Measurements from ENCODE around the gene SH2D7.

SH2D7 gene

DNA sequence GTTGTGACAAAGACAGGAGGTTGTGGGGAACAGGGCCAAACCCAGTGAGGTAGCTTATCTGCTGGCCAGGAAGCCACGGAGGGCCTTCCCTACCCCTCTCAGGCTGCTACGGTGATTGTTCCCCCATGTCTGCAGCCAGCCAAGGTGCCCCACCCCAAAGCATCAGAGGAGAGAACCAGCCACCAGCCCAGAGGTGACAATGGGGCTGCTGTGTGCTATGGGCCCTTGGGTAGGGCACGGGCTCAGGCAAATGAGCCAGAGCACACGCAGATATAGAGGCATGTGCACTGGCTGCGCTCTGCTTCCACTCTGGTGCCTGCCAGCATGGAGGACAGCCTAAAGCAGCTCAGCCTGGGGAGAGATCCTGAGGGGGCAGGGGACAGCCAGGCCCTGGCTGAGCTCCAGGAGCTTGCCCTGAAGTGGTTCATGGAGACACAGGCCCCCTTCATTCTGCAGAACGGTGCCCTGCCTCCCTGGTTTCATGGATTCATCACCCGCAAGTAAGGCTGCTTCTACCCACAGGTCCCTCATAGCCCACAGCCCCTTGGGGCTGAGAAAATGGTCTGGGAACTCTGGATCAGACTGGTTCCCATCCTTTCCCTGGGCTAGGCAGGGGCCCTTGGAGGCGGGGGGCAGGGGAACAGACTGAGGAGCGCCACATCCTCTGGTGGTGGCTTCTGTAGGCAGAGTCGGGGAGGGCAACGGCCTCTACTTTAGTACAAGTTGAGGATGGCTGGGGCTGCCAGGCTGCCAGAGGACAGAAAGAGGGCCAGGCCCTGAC is at the start of gene SH2D7:
TSS of gene SH2D7 (plus strand) at position 301 of the 781 bp plus-strand sequence. CDS start at position 325, 24 bp downstream.
- peak in 1 of 2 experiments; percentile 68 for DNase-seq

DNA sequence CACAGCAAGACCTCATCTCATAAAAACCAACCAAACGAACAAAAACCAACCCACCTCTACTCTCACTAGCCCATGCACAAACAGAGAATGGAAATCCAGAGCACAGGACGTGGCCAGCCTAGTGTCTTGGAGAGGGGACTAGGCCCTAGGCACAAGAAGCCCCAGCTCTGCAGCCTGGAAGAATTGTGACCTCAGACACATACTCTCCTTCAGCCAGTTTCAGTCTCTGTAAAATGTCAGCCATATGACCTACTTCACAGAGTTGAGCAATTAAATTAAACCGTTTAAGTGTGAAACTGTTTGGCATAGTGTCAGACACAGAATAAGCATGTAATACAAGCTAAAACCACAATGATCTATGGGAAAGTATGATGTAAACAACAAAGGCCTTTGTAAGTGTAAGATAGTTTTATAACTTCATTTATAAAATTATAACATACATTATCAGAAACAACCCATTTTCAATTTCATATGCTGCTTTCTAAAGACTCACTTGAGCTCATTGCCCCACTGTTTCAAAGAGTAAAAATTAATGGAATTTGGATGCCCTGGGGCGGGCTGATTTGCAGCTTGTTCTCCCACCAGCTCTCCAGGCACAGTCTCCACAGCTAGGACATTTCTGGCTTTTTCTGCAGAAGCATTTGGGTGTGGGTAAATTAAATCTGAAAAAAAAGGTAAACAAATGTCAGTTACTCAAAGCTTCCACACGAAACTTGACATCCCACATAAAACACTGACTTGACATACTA is 47.8 kb upstream of the SH2D7 start:
- DNase-seq, result no peak

DNA sequence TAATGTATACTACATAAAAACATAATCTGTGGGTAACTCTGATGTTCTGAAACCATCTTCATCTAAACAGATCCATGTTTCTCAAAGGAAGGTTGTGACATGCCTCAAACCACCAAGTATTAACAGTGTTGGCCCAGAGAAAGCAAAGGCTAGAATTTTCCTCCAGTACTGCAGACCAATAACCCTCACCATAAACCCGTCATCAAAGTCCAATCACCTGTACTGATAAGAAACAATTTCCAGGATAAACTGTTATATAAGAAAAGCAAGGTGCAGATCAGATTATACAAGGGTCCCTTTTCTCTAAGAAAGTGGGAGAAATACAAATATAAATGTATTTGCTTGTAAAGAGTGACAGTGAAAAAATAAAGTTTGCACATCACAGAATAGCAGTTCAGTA is 47.2 kb upstream of the SH2D7 start:
- DNase-seq, result no peak

DNA sequence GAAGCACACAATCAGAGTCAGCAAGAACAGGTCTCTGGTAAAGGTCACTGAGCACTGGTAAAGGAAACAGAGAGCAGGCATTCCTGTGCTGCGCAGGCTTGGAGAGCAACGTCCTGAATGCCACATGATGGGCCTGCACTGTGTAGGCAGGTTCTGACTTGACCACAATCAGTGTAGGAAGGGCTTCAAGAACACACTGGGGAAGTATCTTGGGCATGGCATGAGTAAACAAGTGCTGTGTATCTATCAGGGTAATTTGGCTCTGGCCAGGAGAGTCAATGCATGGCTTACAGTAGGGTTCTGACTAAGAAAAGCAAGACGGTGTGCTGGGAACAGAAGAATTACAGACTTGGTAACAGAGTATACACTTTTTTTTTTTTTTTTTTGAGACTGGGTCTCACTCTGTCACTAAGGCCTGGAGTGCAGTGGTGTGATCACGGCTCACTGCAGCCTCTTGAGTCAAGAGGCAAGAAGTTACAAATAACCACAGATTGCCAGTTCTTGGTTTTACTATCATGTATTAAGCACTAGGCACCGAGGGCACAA is 45.5 kb upstream of the SH2D7 start:
- DNase-seq, result no peak

DNA sequence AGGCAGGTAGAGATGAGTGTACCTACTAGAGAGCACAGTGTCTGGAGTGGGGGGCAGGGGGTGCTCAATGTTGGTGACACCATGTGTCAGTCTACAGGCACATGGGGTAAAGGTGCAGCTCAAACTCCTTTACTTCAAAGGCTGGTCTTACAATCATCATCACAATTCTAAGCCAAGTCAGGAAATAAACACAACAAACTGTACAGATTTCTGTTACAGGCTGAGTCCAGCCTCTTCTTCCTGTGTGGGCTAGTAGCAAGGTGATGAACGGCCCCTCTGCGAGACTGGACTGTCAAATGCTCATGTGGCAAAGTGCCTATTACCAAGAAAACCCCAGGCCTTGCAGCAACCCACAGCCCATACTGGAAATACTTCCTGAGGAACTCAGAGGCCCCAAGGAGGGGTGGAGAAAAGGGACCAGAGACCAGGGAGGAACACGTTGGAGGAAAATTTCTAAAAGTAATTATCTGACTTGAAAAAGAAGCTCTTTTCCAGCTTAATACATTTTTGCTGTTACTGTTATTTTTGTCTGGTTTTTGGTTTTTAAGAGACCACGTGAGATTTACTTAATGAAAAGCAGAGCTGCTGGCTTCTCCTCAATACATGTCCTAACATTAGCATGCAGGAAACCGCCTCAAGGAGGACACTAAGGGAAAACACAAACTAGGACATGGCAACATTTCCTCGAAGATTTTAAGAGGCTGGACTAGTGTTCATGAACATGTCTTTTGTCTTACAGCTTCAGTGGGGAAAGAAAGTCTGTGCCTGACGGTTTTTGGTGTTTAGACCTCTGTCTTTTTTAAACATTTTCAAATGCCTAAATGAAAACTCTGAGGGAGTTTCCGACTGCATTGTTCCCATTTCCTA is 44.4 kb upstream of the SH2D7 start:
- no peak for DNase-seq

DNA sequence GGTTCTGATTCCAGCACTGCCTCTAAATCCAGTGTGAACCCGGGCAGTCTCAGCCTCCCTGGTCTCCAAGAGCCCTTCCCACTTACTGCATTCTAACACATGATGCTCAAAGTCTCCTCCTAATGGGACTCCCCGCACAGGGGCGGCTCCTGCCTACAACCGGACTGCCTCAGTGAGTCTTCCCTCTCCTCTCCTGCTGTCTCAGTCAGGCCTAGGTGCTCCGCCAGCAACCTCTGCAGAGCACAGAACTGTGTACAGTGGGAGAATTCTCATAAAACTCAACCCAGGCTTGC is 43.8 kb upstream of the SH2D7 start:
- DNase-seq, result no peak

DNA sequence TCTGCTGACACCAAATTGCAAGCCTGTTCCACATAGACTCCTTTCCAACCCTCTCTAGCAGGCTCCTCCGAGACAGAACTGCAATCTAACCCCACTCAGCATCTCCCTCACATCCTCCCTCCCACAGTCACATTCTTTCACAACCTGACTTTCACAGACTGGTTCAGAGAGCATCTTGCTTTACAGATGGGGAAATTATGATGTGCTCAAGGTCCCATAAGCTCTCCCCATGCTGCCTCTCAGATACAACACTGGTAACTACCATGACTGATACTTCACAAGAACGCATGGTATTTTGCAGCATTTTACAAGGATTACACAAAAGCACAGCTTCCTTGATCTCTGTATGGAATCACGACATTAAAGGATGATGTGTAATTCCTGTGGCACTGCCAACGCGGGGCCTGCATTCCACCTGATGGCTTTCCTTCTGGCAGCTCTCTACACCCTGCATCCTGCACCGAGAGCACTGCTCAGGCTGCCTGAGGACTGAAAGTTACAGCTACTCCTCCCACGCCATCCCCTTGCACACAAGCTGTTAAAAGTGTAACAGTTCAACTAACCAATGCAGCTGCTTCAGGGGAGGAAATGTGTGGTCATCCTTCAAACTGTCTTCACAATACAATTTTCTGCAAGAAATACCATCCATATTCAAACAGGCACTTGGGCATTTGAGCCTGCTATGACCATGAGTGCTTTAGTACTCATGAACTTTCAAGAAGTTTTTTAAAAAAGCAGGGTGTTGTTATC is 42.5 kb upstream of the SH2D7 start:
- no peak for DNase-seq

DNA sequence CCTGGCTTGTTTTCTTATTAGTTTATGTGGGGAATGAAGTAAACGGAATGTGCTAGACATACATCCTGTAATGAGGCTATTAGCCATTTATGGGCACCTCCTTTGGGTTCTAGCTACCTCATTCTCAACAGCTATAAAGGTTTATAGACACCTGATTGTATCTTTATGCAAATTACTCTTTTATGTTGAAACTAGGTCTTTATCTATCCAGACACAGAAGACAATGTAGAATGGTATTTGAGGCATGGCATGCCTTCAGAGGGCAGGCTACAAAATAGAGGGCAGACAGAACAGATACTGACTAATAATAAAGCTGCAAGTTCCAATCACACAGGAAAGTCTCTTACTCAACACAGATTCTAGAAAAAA is 41.9 kb upstream of the SH2D7 start:
- peak; percentile 49 to 69 for DNase-seq

DNA sequence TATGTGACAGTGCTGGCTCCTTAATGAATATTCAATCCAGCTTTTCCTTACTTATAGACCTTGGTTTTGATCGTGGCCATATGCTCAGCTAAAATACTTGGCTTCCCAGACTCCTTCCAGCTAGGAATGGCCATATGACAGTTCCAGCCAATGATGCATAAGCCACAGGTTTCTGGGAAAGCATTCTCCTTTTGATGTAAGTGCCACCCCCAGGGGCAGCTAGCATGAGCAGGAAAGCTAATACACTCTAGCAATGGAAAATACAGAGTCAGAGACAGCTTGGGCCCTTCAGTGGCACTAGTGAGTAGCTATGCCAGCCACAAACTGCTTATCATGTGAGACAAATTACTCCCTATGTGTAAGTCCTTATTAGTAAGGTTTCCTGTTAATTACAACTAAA is 41.5 kb upstream of the SH2D7 start:
- peak in 1 of 2 experiments; percentile 26 for DNase-seq

DNA sequence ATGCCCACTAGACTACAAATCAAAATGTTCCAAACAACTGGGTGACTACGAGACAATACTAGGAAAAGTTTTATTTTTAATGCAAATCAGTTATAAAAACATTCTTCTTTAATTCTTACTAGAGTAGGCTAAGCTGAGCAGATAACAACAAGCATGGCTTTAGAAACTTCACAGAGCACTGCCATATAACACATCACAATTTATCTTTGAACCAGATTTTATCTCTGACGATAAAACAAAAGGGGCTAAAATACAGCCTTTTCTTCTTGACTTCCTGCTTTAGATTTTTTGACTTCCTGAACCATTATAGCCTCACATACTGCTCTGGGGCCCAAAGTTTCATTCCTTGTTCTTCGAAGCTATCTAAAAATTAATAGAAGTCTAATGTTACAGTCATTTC is 40.8 kb upstream of the SH2D7 start:
- DNase-seq, result no peak

DNA sequence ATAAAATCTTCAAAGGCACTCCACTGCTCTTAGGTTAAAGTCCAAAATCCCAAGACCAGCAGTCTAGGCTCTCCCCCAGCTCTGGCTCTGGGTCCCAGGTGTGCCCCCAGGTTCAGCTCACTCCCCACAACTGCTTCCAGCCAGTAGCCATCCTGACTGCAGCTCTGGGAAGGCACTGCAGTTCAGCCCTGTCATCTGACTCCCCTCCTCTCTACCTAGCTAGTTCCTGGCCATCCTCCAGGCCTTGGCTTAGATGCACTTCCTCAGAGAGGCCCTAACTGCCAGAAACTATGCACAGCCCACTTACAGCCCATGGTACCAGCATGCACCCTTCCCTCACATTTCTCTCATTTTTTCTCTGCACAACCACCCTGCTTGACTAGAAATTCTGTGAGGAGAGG is 40.4 kb upstream of the SH2D7 start:
- DNase-seq, result no peak

DNA sequence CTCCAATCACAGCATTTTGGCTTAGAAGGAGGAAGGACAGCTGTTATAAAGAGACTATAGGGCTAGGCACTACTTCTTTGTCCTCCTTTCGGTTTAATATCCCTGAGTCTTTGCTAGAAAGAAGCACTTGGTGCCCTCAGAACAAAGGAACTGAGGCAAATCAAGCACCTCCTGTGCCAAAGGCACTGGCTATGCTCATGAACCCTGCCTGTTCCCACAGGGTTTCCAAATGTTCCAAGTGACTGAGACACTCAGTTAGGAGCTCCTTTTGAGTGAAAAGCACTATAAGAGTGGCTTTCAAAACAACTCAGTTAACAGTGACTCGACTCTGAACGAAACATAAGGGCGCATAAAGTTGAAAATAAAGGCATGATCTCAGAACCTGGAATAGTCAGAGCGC is 39.8 kb upstream of the SH2D7 start:
- no peak for DNase-seq

DNA sequence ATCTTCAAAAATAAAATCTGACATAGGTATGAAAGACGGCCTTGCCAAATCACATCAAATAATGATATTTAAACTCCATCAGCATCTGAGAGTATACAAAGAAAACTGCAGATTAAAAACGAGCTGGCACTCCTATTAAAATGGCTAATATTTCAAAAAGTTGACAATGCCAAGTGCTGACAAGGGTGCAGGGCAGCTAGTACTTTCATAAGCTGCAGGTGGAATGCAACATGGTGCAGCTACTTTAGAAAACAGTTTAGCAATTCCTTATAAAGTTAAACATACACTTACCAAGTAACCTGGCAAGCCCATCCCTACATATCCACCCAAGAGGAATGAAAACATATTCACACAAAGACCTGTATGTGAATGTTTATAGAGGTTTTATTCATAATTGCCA is 37.8 kb upstream of the SH2D7 start:
- DNase-seq, result no peak

DNA sequence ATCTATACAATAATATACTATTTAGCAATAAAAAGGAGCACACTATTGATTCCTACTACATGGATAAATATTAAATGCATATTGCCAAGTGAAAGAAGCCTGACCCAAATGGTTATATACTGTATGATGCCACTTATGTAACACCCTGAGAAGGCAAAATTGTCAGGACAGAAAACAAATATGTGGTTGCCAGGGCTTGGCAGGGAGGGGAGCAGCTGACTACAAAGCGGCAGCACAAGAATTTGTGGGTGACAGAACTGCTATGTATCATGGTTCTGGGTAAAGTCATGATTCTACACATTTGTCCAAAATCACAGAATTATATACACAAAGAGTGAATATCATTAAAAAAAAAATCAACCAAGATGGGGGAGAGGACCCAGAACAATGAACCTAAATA is 37.4 kb upstream of the SH2D7 start:
- no peak for DNase-seq

DNA sequence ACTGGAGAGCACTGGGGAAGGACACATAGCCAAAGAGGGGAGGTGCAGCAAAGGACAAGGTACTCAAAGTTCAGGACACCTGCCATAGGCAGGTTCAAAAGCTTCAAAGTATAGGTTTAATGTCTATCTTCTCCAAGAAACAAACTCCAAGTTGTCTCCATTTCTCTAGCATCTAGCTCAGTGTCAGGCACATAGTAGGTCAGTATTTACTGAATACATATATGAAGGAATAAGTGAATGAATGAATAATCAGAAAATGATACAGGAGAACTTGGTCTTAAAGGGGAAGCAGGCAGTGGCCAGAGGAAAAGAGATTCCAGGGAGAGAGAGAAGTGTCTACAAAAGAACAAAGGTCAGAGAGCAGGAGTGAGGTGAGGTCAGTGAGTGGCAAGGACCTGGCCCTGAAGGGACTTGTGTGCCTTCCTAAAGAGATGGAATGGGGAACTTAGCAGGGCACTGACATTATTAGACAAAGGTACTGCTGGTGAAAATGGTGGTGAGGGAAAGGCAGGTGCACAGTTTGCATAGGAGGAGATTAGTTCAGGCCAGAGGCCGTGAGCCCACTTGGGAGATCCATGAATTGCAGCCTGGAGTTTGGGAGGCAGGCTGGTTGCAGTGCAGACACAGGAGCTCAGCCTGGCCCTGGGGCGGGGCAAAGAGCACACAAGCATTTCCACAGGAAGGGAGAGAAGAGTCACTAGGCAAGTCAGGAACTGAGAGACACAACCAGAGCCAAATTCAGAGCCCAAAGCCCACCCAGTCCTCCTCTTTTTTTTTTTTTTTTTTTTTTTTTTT is 36.2 kb upstream of the SH2D7 start:
- DNase-seq, result peak; percentile 56 to 81

DNA sequence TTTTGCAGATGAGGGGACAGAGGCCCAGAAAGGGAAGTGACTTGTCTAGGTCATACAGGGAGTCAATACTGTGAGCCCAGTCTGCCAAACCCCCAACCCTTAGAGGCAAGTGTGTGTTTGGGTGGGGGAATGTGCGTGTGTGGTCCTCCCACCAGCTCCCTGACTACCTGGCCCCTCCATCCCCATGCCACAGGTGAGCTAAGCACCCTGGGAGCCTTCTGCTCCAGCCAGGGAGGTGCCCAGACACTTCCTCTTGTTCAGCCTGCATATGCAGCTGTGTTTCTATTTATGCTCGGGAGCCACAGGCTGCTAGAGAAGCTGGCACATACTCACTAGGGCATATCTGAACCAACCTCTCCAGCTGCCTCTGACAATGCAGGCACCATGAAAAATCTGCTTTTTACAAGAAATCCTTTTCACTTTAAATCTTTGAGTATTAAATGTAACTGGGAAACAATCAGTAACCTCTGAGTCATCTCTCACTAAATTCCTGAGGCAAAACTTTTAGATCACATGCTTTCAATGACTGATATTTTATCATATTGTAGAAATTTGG is 35.6 kb upstream of the SH2D7 start:
- DNase-seq, result peak in 1 of 2 experiments; percentile 21

DNA sequence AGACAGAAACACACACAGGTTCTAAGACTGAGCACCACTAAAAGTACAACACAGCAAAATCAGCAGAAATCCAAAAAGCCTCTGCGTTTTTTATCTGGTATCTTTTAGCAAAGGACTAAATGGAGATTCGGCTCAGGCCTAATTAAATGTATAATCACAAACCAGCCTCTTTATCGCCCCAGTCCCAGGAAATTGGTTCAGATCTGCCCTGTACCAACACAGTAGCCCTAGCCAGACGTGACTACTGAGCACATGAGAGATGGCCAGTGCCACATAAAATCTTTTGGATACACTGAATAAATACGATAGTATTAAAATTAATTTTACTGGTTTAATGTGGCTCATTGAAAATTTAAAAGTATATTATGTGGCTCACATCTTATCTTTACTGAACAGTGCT is 34.6 kb upstream of the SH2D7 start:
- DNase-seq, result no peak

DNA sequence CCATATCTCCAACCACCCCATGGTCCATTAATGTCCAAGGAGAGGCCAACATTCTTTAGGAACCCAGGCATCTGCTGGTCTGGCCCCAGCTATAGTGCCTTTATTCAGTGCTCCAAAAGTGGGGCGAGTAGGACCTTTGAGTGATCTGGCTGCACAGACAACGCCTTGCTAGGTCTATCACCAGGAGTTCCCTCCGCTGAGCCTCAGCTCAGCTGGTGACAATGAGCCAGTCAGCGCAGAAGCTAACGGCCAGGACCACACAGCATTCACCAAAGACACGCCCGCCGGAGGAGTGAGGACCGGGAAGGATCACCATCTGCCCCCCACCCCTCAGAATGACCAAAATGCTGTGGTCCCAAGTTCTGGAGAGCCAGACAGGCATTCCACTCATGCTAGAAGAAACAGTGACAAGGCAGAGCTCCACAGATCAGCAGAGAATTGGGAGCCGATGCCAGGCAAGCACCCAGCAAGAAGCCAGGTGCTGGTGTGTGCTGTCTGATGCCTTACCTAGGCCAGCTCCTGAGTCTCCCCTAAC is 33.9 kb upstream of the SH2D7 start:
- DNase-seq, result peak in 1 of 2 experiments; percentile 3

DNA sequence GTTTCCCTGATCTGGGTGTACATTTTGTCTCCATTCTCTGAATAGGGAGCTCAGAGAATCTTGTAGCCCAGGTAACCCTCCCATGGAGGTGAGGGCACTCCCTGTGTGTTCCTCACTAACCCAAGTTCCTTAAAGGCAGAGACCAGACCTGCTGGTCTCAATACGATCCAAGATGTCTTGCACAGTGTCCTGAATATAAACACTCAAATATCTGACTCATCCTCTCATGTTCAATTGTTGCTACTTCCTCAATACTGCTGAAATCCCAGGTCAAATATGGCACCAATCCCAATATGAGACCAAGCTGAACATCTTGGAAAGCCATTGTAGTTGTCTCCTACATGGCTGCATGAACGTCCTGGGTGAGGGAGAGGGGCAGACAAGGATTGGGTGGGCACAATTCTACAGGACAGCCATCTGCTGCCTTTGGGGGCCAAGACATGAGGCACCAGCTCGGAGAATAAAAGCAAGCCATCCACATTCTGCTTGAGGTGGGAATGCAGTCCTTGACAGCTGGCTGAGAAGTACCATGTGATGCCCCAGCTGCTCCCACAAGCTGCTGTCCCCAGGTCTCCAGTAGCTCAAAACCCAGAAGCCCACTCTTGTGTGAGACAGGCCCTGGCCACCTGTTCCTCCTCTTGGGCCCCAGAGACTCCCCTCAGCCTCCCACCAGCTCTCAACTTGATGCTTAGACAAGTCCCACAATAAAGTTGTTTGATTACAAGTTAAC is 33.1 kb upstream of the SH2D7 start:
- no peak for DNase-seq

DNA sequence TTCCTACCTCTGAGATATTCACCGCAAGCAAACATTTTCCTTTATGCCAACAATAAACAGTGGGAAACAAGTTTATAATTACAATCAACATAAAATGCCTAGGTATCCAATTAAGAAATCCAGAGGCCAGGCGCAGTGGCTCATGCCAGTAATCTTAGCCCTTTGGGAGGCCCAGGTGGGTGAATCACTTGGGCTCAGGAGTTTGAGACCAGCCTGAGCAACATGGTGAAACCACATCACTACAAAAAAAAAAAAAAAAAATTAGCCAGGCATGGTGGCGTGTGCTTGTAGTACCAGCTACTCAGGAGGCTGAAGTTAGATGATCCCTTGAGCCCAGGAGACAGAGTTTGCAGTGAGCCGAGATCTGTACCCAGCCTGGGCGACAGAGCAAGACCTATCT is 32.1 kb upstream of the SH2D7 start:
- peak in 1 of 2 experiments; percentile 21 for DNase-seq

Data from NCI-H526 (cell line).